ENCODE measurements around the gene CETN2.

- TF ChIP-seq FOXM1 (IDR thresholded peaks at IDR 0.05; ENCODE audit: borderline replicate concordance), result no peak
- no peak for TF ChIP-seq NFRKB (IDR thresholded peaks at IDR 0.05)
These were observed 11.3 kb downstream of the CETN2 start for GRCh38 chrX:152819266-152819665.

All from HEK293T (cell line).